Ishikawa (cell line): ENCODE results near the gene CACNG5.

Experiments used
- CEBPB ChIP-seq: IDR thresholded peaks from 2 replicates; pipeline ENCODE4 v1.6.1; 2012
- CREB1 ChIP-seq: IDR thresholded peaks from 2 replicates; pipeline ENCODE4 v1.6.1; 2012; ENCODE audit warnings: low read depth
- EGR1 ChIP-seq: IDR thresholded peaks from 2 replicates; pipeline ENCODE4 v1.6.1; 2012
- EP300 ChIP-seq: IDR thresholded peaks from 2 replicates; pipeline ENCODE4 v1.6.1; 2012; ENCODE audit warnings: borderline replicate concordance
- FOXM1 ChIP-seq: IDR thresholded peaks from 2 replicates; pipeline ENCODE4 v1.6.1; 2012; ENCODE audit warnings: low read depth, borderline replicate concordance
- NFIC ChIP-seq: IDR thresholded peaks from 2 replicates; pipeline ENCODE4 v1.6.1; 2012
- RAD21 ChIP-seq: IDR thresholded peaks from 2 replicates; pipeline ENCODE4 v1.6.1; 2012; ENCODE audit warnings: low read depth
- TAF1 ChIP-seq: IDR thresholded peaks from 2 replicates; pipeline ENCODE4 v1.6.1; 2012; ENCODE audit warnings: low read depth, mild to moderate bottlenecking
- TCF12 ChIP-seq: IDR thresholded peaks from 2 replicates; pipeline ENCODE4 v1.6.1; 2012; ENCODE audit warnings: low read depth
- TEAD4 ChIP-seq: IDR thresholded peaks from 2 replicates; pipeline ENCODE4 v1.6.1; 2012
- YY1 ChIP-seq: IDR thresholded peaks from 2 replicates; pipeline ENCODE4 v1.6.1; 2012; ENCODE audit warnings: low read depth
- ZBTB7A ChIP-seq: IDR thresholded peaks from 2 replicates; pipeline ENCODE4 v1.6.1; 2012; ENCODE audit warnings: low read depth
- TF ChIP-seq, protein P1 (sequence below): IDR thresholded peaks from 2 replicates; pipeline ENCODE4 v1.6.1; 2012; ENCODE audit warnings: low read depth, mild to moderate bottlenecking
- TF ChIP-seq, protein P2 (sequence below): IDR thresholded peaks from 2 replicates; pipeline ENCODE4 v1.6.1; 2012
- TF ChIP-seq, protein P3 (sequence below): IDR thresholded peaks from 2 replicates; pipeline ENCODE4 v1.6.1; 2012

Gene CACNG5

DNA sequence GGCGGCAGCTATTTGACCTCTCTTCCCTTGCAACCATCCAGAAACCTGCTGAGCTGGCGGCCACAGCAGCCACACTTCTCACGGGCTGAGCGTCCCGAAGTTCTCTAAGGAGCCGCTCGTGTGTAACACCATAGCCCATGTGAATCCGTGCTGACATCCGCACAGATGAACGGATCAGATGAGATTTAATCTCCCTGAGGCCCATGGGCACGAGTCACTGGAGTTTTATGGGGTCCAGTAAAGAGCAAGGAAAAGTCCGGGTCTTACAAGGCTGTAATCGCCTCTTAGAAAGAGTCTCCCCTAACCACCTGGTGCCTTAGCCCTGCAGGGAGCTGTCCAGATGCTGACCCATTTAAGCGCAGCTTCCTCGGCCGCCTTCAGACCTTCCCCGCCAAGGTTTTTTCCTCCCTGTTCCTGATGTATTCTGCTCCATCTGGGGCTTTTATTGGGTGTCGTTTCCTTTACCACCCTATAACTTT lies 5.5 kb upstream of the CACNG5 start:
- TF ChIP-seq CREB1 (no peak), TAF1 (no peak), TCF12 (peak; percentile 40; the same call in 1 of the 2 replicates), YY1 (no peak), NFIC (no peak), FOXM1 (no peak), ZBTB7A (no peak), RAD21 (peak; percentile 26; the same call in 1 of the 2 replicates), EGR1 (no peak), CEBPB (no peak), EP300 (no peak), TEAD4 (no peak)
- TF ChIP-seq, protein P1, sequence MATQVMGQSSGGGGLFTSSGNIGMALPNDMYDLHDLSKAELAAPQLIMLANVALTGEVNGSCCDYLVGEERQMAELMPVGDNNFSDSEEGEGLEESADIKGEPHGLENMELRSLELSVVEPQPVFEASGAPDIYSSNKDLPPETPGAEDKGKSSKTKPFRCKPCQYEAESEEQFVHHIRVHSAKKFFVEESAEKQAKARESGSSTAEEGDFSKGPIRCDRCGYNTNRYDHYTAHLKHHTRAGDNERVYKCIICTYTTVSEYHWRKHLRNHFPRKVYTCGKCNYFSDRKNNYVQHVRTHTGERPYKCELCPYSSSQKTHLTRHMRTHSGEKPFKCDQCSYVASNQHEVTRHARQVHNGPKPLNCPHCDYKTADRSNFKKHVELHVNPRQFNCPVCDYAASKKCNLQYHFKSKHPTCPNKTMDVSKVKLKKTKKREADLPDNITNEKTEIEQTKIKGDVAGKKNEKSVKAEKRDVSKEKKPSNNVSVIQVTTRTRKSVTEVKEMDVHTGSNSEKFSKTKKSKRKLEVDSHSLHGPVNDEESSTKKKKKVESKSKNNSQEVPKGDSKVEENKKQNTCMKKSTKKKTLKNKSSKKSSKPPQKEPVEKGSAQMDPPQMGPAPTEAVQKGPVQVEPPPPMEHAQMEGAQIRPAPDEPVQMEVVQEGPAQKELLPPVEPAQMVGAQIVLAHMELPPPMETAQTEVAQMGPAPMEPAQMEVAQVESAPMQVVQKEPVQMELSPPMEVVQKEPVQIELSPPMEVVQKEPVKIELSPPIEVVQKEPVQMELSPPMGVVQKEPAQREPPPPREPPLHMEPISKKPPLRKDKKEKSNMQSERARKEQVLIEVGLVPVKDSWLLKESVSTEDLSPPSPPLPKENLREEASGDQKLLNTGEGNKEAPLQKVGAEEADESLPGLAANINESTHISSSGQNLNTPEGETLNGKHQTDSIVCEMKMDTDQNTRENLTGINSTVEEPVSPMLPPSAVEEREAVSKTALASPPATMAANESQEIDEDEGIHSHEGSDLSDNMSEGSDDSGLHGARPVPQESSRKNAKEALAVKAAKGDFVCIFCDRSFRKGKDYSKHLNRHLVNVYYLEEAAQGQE: peak; percentile 94
- TF ChIP-seq, protein P2, sequence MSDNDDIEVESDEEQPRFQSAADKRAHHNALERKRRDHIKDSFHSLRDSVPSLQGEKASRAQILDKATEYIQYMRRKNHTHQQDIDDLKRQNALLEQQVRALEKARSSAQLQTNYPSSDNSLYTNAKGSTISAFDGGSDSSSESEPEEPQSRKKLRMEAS: peak; percentile 47; the same call in 1 of the 2 replicates
- TF ChIP-seq, protein P3, sequence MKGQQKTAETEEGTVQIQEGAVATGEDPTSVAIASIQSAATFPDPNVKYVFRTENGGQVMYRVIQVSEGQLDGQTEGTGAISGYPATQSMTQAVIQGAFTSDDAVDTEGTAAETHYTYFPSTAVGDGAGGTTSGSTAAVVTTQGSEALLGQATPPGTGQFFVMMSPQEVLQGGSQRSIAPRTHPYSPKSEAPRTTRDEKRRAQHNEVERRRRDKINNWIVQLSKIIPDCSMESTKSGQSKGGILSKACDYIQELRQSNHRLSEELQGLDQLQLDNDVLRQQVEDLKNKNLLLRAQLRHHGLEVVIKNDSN: peak; percentile 22; the same call in 1 of the 2 replicates

DNA sequence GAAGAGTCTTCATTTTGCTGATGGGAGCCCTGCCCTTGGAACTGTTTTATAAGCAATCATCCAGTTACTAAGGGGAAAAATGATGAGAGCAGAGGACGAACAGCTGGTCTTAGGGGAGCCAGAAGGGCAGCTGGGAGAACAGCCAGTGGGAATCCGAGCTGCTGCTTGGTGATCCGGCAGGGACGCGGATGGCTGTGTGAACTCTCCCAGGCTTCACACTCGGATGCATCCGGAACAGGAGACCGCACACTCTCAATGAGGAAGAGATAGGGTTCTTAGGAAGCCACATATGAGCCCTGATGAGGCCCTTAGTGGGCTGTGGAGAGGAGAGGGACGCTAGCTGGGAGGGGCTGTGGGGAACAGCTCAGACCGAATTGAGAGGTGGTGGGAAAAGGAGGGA lies 5.0 kb upstream of the CACNG5 start:
- TF ChIP-seq, protein P2: no peak
- TF ChIP-seq, protein P1: no peak
- TF ChIP-seq ZBTB7A (no peak), EP300 (no peak)

DNA sequence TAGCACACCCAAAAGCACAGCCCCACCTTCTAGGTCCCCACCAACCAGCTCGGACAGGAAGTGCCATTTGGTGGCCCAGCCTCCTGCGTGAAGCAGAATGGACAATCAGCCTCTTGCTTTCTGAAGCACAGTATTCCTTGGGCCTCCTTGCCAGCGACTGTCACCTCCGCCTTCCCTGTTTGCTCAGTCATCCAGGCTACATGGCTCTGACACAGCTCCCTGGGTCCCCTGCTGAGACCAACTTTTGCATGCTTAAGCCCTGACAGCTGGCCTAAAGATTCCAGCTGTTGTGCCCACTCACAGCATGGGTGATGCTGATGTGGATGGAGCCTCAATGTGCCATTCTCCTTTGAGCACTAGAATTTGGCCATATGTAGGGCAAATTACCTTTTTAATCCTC lies 4.5 kb upstream of the CACNG5 start:
- TF ChIP-seq EGR1: no peak
- TF ChIP-seq CREB1: no peak
- TF ChIP-seq, protein P2: no peak
- TF ChIP-seq EP300: no peak
- TF ChIP-seq FOXM1: no peak
- no peak for TF ChIP-seq YY1
- no peak for TF ChIP-seq NFIC
- TF ChIP-seq, protein P1: no peak
- no peak for TF ChIP-seq ZBTB7A

DNA sequence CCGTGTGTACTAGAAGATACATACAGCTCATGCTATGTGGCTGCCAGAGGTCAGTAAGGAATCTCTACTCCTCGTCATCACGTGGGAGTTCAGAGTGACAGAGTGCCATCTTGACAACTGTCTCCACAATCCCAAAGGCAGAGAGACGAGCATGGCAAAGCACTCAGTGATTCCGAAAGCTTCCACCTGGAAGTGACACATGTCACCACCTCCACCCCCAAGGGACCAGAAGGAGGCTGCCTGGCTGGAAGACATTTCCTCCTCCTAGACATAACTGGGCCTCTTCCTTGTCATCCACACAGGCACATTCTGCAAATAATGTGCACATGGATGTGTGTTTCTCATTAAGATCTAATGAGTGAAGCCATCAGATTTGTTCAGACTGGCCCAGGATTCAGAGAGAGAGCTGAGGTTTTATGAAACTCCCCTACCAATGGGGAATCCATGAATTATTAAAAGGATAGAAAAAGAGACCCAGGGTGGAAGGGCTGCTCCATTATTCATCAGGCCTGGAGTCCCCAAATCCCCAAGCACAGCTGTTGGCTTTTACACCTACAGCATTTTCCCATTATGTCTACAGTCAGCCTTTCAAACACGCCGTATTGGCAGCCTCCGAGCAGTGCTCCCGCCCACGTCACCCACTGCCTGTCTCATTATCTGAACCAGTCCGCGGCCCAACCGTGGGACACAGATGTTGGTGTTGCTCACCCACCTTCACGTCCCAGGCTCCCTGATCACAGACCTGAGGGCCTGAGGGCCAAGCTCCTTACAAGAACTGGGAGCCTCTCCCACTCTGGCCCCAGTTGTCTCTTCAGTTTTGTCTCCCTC lies 3.3 kb upstream of the CACNG5 start:
- TF ChIP-seq FOXM1 (no peak), EP300 (no peak), EGR1 (no peak), TEAD4 (no peak), NFIC (no peak), CEBPB (no peak), ZBTB7A (no peak)
- TF ChIP-seq, protein P2: no peak
- TF ChIP-seq, protein P1: no peak
- TF ChIP-seq, protein P3: no peak
